Epidermal melanocyte (primary cell): Measurements from ENCODE around the gene WRAP73.

Experiments used
- DNase-seq: peaks from one replicate; pipeline ENCODE4 v3.0.0; 2011; ENCODE audit warnings: low spot score; ENCODE audit not compliant: insufficient read length

The WRAP73 gene, protein sequence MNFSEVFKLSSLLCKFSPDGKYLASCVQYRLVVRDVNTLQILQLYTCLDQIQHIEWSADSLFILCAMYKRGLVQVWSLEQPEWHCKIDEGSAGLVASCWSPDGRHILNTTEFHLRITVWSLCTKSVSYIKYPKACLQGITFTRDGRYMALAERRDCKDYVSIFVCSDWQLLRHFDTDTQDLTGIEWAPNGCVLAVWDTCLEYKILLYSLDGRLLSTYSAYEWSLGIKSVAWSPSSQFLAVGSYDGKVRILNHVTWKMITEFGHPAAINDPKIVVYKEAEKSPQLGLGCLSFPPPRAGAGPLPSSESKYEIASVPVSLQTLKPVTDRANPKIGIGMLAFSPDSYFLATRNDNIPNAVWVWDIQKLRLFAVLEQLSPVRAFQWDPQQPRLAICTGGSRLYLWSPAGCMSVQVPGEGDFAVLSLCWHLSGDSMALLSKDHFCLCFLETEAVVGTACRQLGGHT

DNA sequence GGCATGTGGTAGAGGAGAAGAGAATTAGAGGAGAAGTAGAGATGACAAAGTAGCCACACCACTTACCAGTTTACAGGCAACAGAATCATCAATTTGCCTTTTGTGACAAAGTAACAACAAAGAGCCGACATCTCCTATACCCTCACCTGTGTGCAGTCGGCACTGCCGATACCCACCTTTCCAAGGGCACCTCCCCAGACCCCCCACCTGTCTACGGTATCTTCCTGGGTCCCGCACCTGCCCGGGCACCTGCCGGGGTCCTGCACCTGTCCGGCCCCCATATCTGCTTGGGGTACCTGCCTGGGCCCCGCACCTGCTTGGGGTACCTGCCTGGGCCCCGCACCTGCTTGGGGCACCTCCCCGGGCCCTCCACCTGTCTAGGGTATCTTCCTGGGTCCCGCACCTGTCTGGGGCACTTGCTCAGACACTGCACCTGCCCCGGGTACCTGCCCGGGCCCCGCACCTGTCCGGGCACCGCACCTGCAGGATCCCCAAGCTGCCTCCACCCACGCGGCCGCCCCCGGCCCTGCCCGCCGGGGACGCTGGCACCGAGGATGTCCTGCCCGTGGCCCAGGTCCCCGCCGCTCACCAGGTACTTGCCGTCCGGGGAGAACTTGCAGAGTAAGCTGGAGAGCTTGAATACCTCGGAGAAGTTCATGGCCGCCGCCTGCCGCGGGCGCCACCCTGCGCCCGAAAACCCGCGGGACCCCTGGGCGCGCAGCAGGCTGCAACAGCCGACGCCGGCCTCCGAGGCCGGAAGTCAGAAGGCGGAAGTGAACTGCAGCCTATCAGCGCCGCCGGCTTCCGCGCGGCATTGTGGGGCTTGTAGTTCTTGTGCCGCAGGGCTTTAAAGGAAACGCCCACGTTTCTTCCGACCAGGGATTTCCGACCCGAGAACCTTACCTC is at the start of gene WRAP73:
WRAP73 (minus strand) TSS at position 762 of the 906 bp plus-strand sequence; CDS start at position 658, 104 bp downstream.
- DNase-seq = peak; percentile 100

- no peak for DNase-seq
Measured at GRCh38 chr1:3699596-3699995, 49.7 kb upstream of the WRAP73 start.

GRCh38 chr1:3698660-3699408 is 48.9 kb upstream of the WRAP73 start:
- no peak for DNase-seq

- no peak for DNase-seq
Measured at GRCh38 chr1:3697810-3698209, 47.9 kb upstream of the WRAP73 start.

- no peak for DNase-seq
Measured at GRCh38 chr1:3697104-3697503, 47.2 kb upstream of the WRAP73 start.

DNA sequence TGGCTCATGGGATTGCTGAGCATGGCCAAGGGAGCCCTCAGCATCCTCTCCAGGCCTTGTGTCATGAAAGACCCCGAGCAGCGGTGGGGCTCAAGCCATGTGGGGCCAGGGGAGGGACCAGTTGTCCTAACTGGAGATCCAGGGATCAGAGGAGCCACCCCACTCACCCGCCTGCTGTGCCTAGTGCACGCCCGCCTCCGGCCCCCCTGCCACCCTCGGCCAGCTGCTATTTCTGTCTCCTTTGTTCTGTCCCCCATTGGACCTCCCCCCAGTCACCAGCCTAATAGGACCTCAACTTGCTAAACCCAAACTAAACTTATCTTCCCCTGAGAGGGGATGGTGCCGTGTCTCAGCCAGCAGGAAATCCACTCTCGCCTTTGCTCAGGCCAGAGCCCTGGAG is 46.8 kb upstream of the WRAP73 start:
- no peak for DNase-seq

- peak; percentile 77 for DNase-seq
Measured at GRCh38 chr1:3695326-3696217, 45.7 kb upstream of the WRAP73 start.

- DNase-seq = no peak
Measured at GRCh38 chr1:3693321-3693720, 43.4 kb upstream of the WRAP73 start.

DNA sequence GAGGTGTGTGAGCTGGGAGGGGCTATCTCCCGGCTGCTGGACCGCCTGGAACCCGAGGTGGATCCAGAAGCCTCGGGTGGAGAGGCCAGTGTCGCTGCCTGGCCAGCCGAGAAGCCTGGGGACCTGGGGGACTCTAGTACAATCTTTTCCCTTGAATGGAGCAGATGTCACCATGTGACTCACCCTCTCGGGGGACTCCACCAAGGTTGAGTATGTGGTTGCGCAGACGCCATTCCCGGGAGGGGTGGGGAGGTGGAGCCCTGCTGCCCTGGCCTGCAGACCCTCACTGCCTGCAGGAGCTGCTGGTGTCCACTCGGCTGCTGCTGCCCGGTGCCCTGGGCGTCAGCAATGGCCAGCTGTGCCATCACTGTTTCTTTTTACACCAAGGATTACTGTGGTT is 42.7 kb upstream of the WRAP73 start:
- DNase-seq = no peak

DNA sequence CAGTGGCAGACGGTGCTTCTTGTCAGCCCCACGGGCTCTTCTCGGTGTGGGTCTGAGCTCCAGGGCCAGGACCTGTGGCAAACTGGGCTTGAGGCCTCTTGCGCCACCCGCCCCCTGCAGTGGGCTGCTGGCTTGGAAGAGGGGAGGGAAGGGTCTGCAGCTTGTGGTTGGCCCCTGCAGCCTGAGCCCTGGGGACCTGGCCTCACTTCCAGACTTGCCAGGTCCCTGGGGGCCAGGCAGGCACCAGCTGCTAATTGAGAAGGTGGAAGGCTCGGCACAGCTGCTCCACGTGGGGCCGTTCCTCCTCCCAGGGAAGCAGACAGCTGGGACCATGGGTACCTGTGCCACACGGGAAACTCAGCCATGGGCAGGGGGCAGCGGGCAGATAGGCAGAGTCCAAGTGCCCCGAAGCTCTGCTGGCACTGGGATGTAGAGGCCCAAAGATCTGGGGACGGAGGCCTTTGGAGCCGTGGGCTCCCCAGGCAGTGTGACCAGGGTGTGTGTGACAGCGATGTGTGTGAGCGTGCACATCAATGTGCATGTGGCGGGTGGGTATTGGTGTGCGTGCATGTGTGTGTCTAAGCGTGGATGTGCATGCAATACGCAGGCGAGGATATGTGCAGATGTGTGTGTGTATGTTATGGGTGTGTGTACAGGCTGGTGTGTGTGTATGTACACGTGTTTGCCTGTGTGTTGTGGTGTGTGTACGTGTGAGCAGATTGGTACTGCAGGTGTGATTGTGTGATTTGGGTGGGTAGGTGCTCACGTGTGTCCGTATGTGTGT is 41.7 kb upstream of the WRAP73 start:
- no peak for DNase-seq

- DNase-seq = no peak
Measured at GRCh38 chr1:3690282-3691065, 40.6 kb upstream of the WRAP73 start.

DNA sequence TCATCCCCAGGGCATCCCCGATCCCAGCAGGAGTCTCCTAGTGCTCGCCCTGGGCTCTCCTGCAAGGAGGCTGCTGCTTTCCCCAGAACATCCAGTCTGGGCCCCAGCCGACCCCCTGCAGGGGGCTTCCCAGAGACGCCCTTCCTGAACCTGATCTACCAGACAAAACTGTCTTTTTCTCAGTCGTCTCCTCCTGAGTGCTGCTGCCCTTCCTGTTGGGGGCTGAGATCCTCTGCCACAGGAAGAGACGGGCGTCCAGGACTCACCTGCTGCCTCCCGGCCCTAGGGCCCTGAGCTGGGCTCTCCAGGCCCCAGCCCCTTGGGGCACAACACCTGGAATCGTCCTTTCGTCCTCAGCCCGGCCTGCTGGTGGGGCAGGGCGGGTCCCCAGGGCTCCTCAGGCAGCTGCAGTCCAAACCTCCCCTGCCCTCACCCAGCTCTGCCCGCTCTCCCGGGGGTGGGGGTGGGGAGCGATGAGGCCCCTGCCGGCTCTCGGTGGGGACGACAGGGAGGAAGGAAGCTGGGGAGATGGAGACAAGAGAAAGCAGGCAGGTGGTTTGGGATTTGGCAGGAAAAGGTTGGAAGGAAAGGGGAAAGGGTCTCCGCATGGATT is 39.3 kb upstream of the WRAP73 start:
- no peak for DNase-seq

GRCh38 chr1:3688356-3689137 is 38.6 kb upstream of the WRAP73 start:
- DNase-seq = no peak

DNA sequence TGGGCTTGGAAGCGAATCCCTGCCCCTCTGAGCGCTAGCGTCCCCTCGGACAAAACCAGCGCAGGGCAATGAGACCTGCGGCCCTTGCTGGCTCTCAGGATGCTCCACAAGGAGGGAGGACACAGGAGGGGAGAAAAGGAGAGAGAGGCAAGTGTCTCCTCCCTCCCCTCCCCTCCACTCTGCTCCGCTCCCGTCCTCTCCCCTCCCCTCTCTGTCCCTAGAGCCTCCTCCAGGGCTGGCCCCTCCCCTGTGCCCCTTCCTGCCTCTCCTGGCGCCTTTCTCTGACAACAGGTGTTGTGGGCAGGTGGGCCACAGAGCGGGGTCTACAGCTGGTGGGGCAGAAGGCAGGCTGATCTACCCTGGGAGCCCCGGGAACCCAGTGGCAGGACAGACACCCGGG is 37.6 kb upstream of the WRAP73 start:
- DNase-seq = no peak

- no peak for DNase-seq
Measured at GRCh38 chr1:3685906-3686305, 36.0 kb upstream of the WRAP73 start.

DNA sequence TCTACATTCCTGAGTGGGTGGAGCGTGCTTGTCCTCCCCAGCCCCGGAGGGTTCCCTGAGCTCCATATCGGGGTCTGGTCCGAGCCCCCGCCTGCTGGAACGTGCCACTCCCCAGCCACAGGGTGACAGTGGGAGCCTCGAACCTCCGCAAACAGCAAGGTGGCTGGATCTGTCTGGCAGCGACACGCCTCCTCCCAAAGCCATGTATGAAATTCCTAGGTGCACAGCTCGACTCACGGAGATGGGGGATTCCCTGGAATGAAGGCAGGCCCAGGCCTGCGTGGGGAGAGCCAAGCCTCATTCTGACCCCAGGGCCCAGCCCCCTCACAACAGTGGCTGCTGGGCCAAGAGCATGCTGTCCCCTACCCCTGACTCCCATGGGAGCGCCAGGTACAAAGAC is 35.3 kb upstream of the WRAP73 start:
- DNase-seq = no peak

DNA sequence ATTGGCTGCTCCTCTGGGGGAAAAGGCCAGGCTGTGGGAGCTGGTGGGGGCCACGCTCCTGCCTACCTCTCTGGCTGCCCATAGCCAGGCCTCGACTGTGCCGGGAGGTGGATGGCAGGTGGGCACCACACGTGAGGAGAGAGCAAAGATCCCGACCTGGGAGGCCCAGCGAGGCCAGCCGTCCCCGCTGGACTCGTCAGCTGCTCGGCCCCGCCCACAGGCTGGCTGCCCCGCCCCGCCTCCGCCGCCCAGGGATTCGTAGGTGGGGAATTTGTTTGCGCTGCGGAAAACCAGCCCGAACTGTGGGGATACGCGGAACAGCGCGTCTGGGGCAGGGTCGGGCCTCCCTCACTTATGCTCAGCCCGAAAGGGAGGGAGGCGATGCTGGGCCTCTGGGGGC is 34.1 kb upstream of the WRAP73 start:
- no peak for DNase-seq

DNA sequence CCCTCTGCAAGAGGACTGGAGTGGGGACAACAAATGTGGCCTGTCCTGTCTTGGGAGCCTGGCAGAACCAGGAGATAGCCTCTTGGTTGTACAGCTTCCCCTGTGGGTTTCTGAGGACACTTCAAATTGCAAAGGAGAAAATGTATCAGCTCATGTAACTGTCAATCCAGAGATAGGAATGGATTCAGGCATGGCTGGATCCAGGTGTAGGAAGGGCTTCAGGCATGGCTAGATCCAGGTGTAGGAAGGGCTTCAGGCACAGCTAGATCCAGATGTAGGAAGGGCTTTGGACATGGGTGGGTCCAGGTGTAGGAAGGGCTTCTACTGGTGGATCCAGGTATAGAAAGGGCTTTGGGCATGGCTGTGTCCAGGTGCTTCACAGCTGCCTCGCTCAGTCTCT is 33.3 kb upstream of the WRAP73 start:
- DNase-seq = no peak
